ENCODE results near the gene ABCC2. TPM values are rescaled to one million over a fixed set of nuclear protein-coding genes. Genes with fewer than 3 reads are reported as not detected.

ABCC2 gene
- total and polyA plus RNA-seq, 9 of the 15 experiments (the other 6 are each of a cell fraction or from before 2014, with no cell fraction given) = 0.03 to 0.18 (median 0.10) TPM; not detected in 1

- no peak for FAIRE-seq
- 1% methylated on average over 4 of the region's 5 CpGs for WGBS (ENCODE audit: insufficient coverage, low coverage, missing lambda C conversion rate)
- no peak for DNase-seq (ENCODE audit: extremely low read depth in 1 of 4, low spot score in 3 of 4)
- Histone ChIP-seq H3K9me3 (replicated peaks; ENCODE audit: control insufficient read depth, insufficient read depth, low read depth, low read length) (no peaks in the 10 kb centered on the region), H4K20me1 (replicated peaks; ENCODE audit: control insufficient read depth, insufficient read depth, low read length) (no peaks in the 10 kb centered on the region), H3K9me1 (ENCODE audit: control insufficient read depth, insufficient read depth, low read length) (no peaks in the 10 kb centered on the region), H3K4me3 (no peak overlapping the region), H3K4me2 (ENCODE audit: insufficient read depth, low read length) (no peak overlapping the region), H3K27me3 (ENCODE audit: control insufficient read depth in 2 of 2, insufficient read depth in 2 of 2, low read length in 2 of 2) (peaks cover 6 to 28% of the 10 kb centered on the region in 2 experiments; a peak in 3 of 5 replicates), H3K27ac (ENCODE audit: extremely low read depth, low read depth, low read length) (no peak overlapping the region), H3K36me3 (ENCODE audit: control insufficient read depth, insufficient read depth, low read length) (no peaks in the 10 kb centered on the region), H3K79me2 (ENCODE audit: control insufficient read depth, insufficient read depth, low read length) (no peaks in the 10 kb centered on the region), H3K4me1 (replicated peaks in 1 of 2; ENCODE audit: control insufficient read depth in 2 of 2, insufficient read depth in 2 of 2, low read length in 2 of 2) (no peaks in the 10 kb centered on the region), H2AFZ (ENCODE audit: low read depth, low read length) (no peak overlapping the region), H3K9ac (ENCODE audit: insufficient read depth in 1 of 2, low read depth in 2 of 2, low read length in 2 of 2) (no peak overlapping the region)
- ATAC-seq = no peak
- BruUV-seq (replicated peaks) = no TSS peak
- ChIA-PET CTCF (ENCODE audit: low intra/inter-chr PET ratio) (no interaction called here), POLR2A (interaction anchor here (0.7 to 1.1 kb wide), 3 partner anchors 53 to 668 kb away, joined by 3 to 4 read pairs (median 3); no protein-coding TSS in a partner anchor)
- intact Hi-C loops (cut with micrococcal nuclease) = no loop called here
- in situ Hi-C loops (cut with MboI) = no loop called here
- no peak for TF ChIP-seq PURB (CRISPR knock-in tag; IDR thresholded peaks at IDR 0.05; ENCODE audit: low read depth)
Measured at GRCh38 chr10:99850767-99851340, 68.4 kb downstream of the ABCC2 start.

- no peak for FAIRE-seq
- TF ChIP-seq ZNF780A (CRISPR knock-in tag; IDR thresholded peaks at IDR 0.05) = no peak
- TF ChIP-seq TSC22D4 (tag; IDR thresholded peaks at IDR 0.05) = no peak
- TF ChIP-seq ERF (CRISPR knock-in tag; IDR thresholded peaks at IDR 0.05) = no peak
- no peak for TF ChIP-seq KAT7 (CRISPR knock-in tag; IDR thresholded peaks at IDR 0.05; ENCODE audit: borderline replicate concordance)
- no peak for TF ChIP-seq ZNF124 (CRISPR knock-in tag; IDR thresholded peaks at IDR 0.05)
- no peak for TF ChIP-seq PCBP1 (IDR thresholded peaks at IDR 0.05; ENCODE audit: low read depth, low read length, poor library complexity, severe bottlenecking)
- TF ChIP-seq HBP1 (CRISPR knock-in tag; IDR thresholded peaks at IDR 0.05) = no peak
- no peak for TF ChIP-seq XRCC4 (IDR thresholded peaks at IDR 0.05; ENCODE audit: extremely low read depth, insufficient read depth, insufficient read length)
- TF ChIP-seq DDX20 (tag; IDR thresholded peaks at IDR 0.05; ENCODE audit: low read depth) = no peak
Measured at GRCh38 chr10:99851825-99852224, 69.4 kb downstream of the ABCC2 start.

More at GRCh38 chr10:99851825-99852224, 69.4 kb downstream of the ABCC2 start:
- no peaks in the 10 kb centered on the region for H3K36me3 ChIP-seq (ENCODE audit: control insufficient read depth, insufficient read depth, low read length)
- DNase-seq (ENCODE audit: extremely low read depth in 1 of 4, low spot score in 3 of 4) = no peak
- POLR2A ChIA-PET = no interaction called here
- ATAC-seq = no peak
- no peak overlapping the region for H3K4me2 ChIP-seq (ENCODE audit: insufficient read depth, low read length)
- intact Hi-C loops (cut with micrococcal nuclease) = no loop called here
- no TSS peak for BruUV-seq (replicated peaks)
- no peaks in the 10 kb centered on the region for H3K9me3 ChIP-seq (replicated peaks; ENCODE audit: control insufficient read depth, insufficient read depth, low read depth, low read length)
- H3K9ac ChIP-seq (ENCODE audit: insufficient read depth in 1 of 2, low read depth in 2 of 2, low read length in 2 of 2) = no peak overlapping the region
- no peaks in the 10 kb centered on the region for H4K20me1 ChIP-seq (replicated peaks; ENCODE audit: control insufficient read depth, insufficient read depth, low read length)
- no peaks in the 10 kb centered on the region for H3K4me1 ChIP-seq (replicated peaks in 1 of 2; ENCODE audit: control insufficient read depth in 2 of 2, insufficient read depth in 2 of 2, low read length in 2 of 2)
- in situ Hi-C loops (cut with MboI) = no loop called here
- 0% methylated on average over 3 of the region's 3 CpGs for WGBS (ENCODE audit: insufficient coverage, low coverage, missing lambda C conversion rate)
- H3K79me2 ChIP-seq (ENCODE audit: control insufficient read depth, insufficient read depth, low read length) = no peaks in the 10 kb centered on the region
- CTCF ChIA-PET (ENCODE audit: low intra/inter-chr PET ratio) = no interaction called here
- no peak overlapping the region for H3K4me3 ChIP-seq
- H3K9me1 ChIP-seq (ENCODE audit: control insufficient read depth, insufficient read depth, low read length) = no peaks in the 10 kb centered on the region
- peaks cover 6 to 22% of the 10 kb centered on the region in 2 experiments; a peak in 3 of 5 replicates for H3K27me3 ChIP-seq (ENCODE audit: control insufficient read depth in 2 of 2, insufficient read depth in 2 of 2, low read length in 2 of 2)
- no peak overlapping the region for H3K27ac ChIP-seq (ENCODE audit: extremely low read depth, low read depth, low read length)
- no peak overlapping the region for H2AFZ ChIP-seq (ENCODE audit: low read depth, low read length)
